Aorta (tissue), 5 donors: ENCODE measurements around the gene ASB7. TPM values are rescaled to one million over a fixed set of nuclear protein-coding genes. Genes with fewer than 3 reads are reported as not detected.
"Not testable (repeated sequence)": the region's sequence is repeated elsewhere in the genome, so short reads cannot be mapped to it uniquely, and the experiment has no call there.

ENCODE experiments used
- ATAC-seq: fragments of 200-7000 bp; cut with Tn5 transposase; one replicate; pipeline ENCODE4 v1.9.1; 2022; ENCODE audit warnings: moderate library complexity; ENCODE audit not compliant: low FRiP score
- DNase-seq, 2 donors: peaks; one replicate each; pipeline ENCODE4 v3.0.0-alpha.2; 2020
- H3K27ac ChIP-seq, 2 donors: one replicate each; pipeline ENCODE4 v1.5.1; 2013; ENCODE audit warnings: low read length in 2 of 2, mild to moderate bottlenecking in 2 of 2, moderate library complexity in 2 of 2, control low read depth in 1 of 2, inconsistent platforms in 1 of 2, low read depth in 1 of 2
- H3K27me3 ChIP-seq, 2 donors: one replicate each; pipeline ENCODE4 v1.6.1; 2013; ENCODE audit warnings: control low read depth in 1 of 2, low read length in 1 of 2, mild to moderate bottlenecking in 1 of 2, moderate library complexity in 1 of 2; ENCODE audit not compliant: insufficient read depth in 2 of 2, control insufficient read depth in 1 of 2
- H3K36me3 ChIP-seq, 2 donors: one replicate each; pipeline ENCODE4 v1.6.1; 2013; ENCODE audit warnings: control low read depth in 1 of 2, low read length in 1 of 2, mild to moderate bottlenecking in 1 of 2; ENCODE audit not compliant: insufficient read depth in 2 of 2, control insufficient read depth in 1 of 2
- H3K4me1 ChIP-seq, 2 donors: one replicate each; pipeline ENCODE4 v1.6.1; 2013; ENCODE audit warnings: low read length in 2 of 2, control low read depth in 1 of 2, mild to moderate bottlenecking in 1 of 2, moderate library complexity in 1 of 2; ENCODE audit not compliant: insufficient read depth in 2 of 2, control insufficient read depth in 1 of 2
- H3K4me3 ChIP-seq, 2 donors: one replicate each; pipeline ENCODE4 v1.5.1; 2013; ENCODE audit warnings: low read length in 2 of 2, control low read depth in 1 of 2, mild to moderate bottlenecking in 1 of 2
- H3K9me3 ChIP-seq: one replicate; pipeline ENCODE4 v1.6.1; 2013; ENCODE audit warnings: mild to moderate bottlenecking, low read length; ENCODE audit not compliant: control insufficient read depth
- WGBS, 2 donors: extraction: QIAGEN DNeasy Blood & Tissue Kit; methylation state at CpG; one replicate each; pipeline ENCODE4 v1.1.7; 2013; 5-methylcytosine and 5-hydroxymethylcytosine counted together
- intact Hi-C, 2 donors: fragments of 100-400 bp; cut with DNase I; formaldehyde crosslinking; loops; one replicate each; pipeline versions ENCODE4 v1.14.2 to v1.15.0; 2022
- polyA plus RNA-seq, 2 donors: library from polyadenylated mRNA; stranded (reverse); fragments of 200-250 nt; gene quantifications; one replicate each; pipeline ENCODE4 v1.2.3, GENCODE V29; 2013
- total RNA-seq, 2 donors: library from RNA; stranded (reverse); fragmentation: NEBNext Ultra II Directional; extraction: Animal tissue kit (Norgen Biotek cat#: 25700); gene quantifications; one replicate each; pipeline ENCODE4 v1.2.1, GENCODE V29; 2021
- donor health status: healthy with polysubstance abuse.
- donor health status: Bipolar disorder and iron deficiency.
- donor health status: DM: no; HTN: no; CAD: no.
- donor health status: DM: no; HTN: no; CAD: no.
- donor health status: DM: yes; HTN: yes; CAD: no.

Gene ASB7
- total and polyA plus RNA-seq, 4 donors = 2.9 to 11.5 (median 8.3) TPM

DNA sequence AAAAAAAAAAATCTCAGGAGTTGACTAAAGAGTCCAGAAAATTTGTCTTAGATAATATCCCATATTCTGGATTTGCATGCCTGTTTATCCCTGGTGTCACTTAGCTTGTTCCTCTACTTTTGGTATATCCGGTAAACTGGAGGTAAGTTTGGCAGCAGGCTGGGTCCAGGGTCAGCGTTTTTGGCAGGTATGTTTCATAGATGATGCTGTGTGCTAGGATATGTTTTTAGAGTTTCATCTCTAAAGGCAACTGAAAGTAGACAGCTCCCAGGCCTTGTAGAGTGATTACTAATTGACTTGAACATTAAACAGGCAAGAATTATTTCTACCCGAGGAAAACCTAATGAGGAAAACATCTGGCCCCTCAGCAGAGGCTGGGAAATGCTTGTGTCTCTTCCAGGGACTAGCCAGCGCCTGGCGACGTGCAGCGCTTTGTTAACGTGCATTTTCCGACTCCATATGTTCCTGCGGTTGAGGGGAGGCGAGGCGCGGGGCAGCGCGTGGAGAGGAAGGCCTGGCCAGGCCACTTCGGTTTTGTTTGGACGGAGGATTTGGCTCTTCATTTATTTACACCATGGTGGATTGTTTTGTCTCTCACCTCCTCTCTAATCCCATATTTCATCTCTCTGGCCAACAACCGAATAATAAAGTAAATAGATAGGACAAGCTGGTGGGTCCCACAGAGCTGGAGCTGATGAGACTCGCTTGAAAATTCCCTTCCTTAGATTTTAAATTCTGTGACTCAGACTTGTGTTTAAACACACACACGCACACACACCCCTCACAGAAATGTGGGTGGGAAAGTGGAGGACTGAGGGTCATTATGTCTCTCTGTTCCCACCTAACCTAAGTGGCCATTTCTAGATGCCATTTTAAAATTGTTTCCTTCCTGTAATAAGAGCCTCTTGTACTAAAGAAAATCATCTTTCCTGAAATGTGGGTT, 65.3 kb downstream of the ASB7 start:
- intact Hi-C loops = no loop called here
- ATAC-seq (no peak), DNase-seq (no peak)
- Histone ChIP-seq H3K4me3 (no peak overlapping the region), H3K36me3 (no peaks in the 10 kb centered on the region), H3K4me1 (no peaks in the 10 kb centered on the region), H3K9me3 (no peaks in the 10 kb centered on the region), H3K27me3 (no peaks in the 10 kb centered on the region), H3K27ac (no peak overlapping the region)
- 68 to 76% methylated on average over 20 of the region's 20 CpGs for WGBS, 2 donors

DNA sequence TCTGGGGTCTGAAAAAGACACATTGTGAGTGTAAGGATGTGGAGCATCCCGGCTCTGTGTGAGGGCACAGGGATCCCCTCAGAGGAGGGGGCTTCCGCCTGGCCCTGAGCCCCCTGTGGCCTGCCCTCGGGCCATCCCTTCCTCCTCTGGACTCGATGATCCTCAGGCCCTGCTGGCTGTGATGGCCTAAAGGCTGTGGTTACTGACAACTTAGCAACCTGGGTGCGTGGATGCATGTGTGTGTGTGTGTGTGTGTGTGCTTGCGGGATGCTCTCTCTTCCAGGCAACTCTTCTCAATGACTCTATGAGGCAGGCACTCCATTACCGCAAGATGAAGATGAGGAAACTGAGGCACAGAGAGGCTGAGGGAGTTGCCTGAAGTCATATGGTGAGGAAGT, 66.0 kb downstream of the ASB7 start:
- H3K27me3 ChIP-seq = no peaks in the 10 kb centered on the region
- no peaks in the 10 kb centered on the region for H3K36me3 ChIP-seq
- no peak for ATAC-seq
- no peaks in the 10 kb centered on the region for H3K4me1 ChIP-seq
- no peak for DNase-seq
- H3K4me3 ChIP-seq = no peak overlapping the region
- no peak overlapping the region for H3K27ac ChIP-seq
- WGBS, 2 donors = 87 to 88% methylated on average over 7 of the region's 7 CpGs
- intact Hi-C loops = no loop called here
- no peaks in the 10 kb centered on the region for H3K9me3 ChIP-seq

DNA sequence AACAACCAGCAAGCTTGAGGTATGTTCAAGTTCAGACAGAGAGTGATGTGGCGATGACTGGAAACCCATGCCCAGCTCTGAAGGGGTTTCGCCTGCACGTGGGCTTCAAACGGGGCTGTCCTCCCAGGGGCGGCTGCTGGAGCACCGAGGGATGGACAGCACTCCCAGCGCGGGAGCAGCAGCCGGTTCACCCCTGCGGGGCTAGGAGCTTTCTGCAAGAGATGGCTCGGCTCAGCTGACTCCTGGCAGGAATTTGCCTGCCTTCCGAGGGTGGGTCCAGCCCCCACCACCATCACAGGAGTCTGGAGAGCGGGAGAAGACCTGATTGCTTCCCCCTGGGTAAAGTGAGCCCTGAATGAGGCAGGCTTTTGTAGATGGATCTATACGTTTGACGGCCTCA, 66.9 kb downstream of the ASB7 start:
- H3K36me3 ChIP-seq = no peaks in the 10 kb centered on the region
- intact Hi-C loops = no loop called here
- ATAC-seq = no peak
- no peak overlapping the region for H3K4me3 ChIP-seq
- no peaks in the 10 kb centered on the region for H3K9me3 ChIP-seq
- H3K4me1 ChIP-seq = no peaks in the 10 kb centered on the region
- WGBS, 2 donors = 76 to 87% methylated on average over 15 of the region's 15 CpGs
- DNase-seq = no peak
- no peak overlapping the region for H3K27ac ChIP-seq
- no peaks in the 10 kb centered on the region for H3K27me3 ChIP-seq

DNA sequence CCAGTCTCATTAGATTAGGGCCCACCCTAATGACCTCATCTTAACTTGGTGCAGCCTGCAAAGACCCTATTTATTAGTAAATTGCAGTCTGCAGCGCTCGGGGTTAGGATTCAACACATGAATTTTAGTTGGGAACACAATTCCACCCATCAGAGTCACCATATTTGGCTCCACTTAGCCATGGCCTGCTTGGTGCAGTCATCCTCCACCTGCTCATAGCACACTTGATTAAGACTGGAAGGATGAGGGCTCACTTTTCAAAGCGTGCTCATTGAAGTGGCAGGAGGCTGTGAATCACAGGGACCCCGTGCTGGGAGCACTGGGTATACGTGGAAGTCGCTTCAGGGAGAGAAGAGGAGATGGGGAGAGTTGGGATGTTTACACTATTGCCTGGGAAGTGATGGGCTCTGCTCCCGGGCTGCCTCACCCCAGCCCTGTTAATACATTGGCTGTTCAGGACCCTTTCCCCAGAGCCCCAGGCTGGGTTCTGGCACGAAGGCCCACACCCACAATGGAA, 68.2 kb downstream of the ASB7 start:
- Histone ChIP-seq H3K9me3 (no peaks in the 10 kb centered on the region), H3K4me1 (no peaks in the 10 kb centered on the region), H3K27me3 (no peaks in the 10 kb centered on the region), H3K4me3 (no peak overlapping the region), H3K27ac (no peak overlapping the region), H3K36me3 (no peaks in the 10 kb centered on the region)
- ATAC-seq (no peak), DNase-seq (no peak)
- WGBS, 2 donors = 77 to 79% methylated on average over 8 of the region's 8 CpGs
- intact Hi-C loops = no loop called here

DNA sequence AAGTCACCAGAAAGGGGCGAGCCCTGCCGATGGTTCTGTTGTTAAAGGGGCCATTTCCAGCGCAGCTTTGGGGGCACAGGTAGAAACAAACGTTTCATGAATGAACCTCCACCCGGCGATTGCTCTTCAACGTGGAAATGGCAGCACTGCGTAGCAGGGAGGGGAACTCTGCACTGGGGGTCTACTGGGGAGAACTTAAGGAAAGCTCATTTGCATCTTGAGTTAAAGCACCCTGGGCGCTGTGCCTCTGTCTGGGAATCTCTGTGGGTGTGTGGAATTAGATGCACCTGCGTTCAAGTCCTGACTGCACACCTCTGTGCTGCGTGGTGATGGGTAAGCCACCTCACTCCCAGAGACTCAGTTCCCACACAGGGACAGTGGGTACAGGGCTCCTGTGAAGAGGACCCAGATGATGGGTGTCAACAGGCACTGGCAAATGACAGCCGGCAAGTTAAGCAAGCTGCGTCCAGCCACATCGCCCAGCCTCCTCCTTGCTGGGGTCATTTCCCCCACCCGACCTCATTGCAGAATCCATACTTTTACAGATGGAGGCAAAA, 68.8 kb downstream of the ASB7 start:
- Histone ChIP-seq H3K36me3 (no peaks in the 10 kb centered on the region), H3K9me3 (no peaks in the 10 kb centered on the region), H3K4me3 (no peak overlapping the region), H3K27ac (no peak overlapping the region), H3K27me3 (no peaks in the 10 kb centered on the region), H3K4me1 (no peaks in the 10 kb centered on the region)
- DNase-seq = no peak
- intact Hi-C loops = no loop called here
- ATAC-seq = no peak
- WGBS, 2 donors = 83 to 89% methylated on average over 15 of the region's 15 CpGs

DNA sequence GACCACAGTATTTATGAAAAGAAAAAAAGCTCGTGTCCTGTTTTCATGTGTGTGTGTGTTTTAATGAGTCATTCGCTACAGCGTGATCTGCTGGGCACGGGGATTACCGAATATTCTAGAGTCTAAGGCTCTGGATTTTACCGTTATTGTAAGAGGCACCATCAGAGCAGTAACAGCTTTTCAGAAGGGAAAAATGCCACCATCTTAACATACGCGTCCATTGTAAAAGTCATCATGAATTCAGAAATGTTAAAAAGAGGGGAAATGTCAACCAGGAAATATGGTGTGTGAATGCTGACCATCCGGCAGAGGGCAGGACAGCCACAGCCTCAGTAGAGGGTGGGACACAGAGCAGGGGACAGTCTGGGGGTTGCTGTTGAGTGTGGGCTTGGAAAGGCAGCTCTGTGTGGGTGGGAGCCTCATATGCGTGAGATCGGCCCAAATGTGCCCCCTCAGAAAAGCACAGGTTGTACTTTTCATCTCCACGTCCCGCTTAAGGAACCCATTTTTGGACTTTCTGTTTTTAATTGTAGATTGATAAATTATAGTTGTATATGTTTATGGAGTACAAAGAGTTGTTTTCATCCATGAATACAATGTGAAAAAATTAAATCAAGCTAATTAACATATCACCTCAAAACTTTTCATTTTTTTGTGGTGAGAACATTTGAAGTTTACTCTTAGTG, 69.6 kb downstream of the ASB7 start:
- H3K4me1 ChIP-seq = no peaks in the 10 kb centered on the region
- no peaks in the 10 kb centered on the region for H3K27me3 ChIP-seq
- H3K9me3 ChIP-seq = no peaks in the 10 kb centered on the region
- WGBS, 2 donors = 61 to 64% methylated on average over 13 of the region's 13 CpGs
- intact Hi-C loops = no loop called here
- no peak overlapping the region for H3K4me3 ChIP-seq
- ATAC-seq = peak; percentile 52
- DNase-seq = peak in 1 of 2 donors; percentile 46
- H3K27ac ChIP-seq = no peak overlapping the region
- H3K36me3 ChIP-seq = no peaks in the 10 kb centered on the region

DNA sequence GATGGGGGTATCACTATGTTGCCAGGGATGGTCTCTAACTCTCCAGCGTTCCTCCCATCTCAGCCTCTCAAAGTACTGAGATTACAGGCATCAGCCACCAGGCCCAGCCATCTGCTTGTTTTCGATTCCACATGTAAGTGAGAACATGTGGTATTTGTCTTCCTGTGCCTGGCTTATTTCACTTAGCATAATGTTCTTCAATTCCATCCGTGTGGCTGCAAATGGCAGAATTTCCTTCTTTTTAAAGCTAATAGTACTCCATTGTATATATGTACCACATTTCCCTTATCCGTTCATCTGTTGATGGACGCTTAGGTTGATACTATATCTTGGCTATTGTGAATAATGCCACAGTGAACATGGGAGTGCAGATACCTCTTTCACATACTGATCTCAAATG, 70.6 kb downstream of the ASB7 start:
- H3K4me1 ChIP-seq = no peaks in the 10 kb centered on the region
- DNase-seq (no peak), ATAC-seq (no peak)
- no peak overlapping the region for H3K4me3 ChIP-seq
- H3K36me3 ChIP-seq = no peaks in the 10 kb centered on the region
- intact Hi-C loops = no loop called here
- 70 to 76% methylated on average over 5 of the region's 5 CpGs for WGBS, 2 donors
- no peak overlapping the region for H3K27ac ChIP-seq
- H3K27me3 ChIP-seq = no peaks in the 10 kb centered on the region
- no peaks in the 10 kb centered on the region for H3K9me3 ChIP-seq

DNA sequence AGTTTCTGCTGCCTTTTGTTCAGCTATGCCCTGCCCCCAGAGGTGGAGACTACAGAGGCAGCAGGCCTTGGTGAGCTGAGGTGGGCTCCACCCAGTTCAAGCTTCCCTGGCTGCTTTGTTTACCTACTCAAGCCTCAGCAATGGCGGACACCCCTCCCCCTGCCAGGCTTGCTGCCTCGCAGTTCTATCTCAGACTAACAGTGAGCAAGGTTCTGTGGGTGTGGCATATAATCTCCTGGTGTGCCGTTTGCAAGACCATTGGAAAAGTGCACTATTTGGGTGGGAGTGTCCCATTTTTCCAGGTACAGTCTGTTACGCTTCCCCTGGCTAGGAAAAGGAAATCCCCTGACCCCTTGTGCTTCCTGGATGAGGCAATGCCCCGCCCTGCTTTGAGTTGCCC, 76.8 kb downstream of the ASB7 start:
- H3K4me3 ChIP-seq, DNase-seq, ATAC-seq, H3K36me3 ChIP-seq, H3K27me3 ChIP-seq, intact Hi-C loops, H3K27ac ChIP-seq, H3K4me1 ChIP-seq, H3K9me3 ChIP-seq: not testable (repeated sequence)
- WGBS, 2 donors = 81 to 89% methylated on average over 5 of the region's 5 CpGs
